Neural progenitor cell (in vitro differentiated cells): Measurements from ENCODE around the gene YAP1. TPM values are rescaled to one million over a fixed set of nuclear protein-coding genes. Genes with fewer than 3 reads are reported as not detected.
A peak's percentile ranks its signal among the peaks of the same experiment; 100 is the strongest.

Experiments used
- DNase-seq: peaks from one replicate; pipeline ENCODE4 v3.0.0-alpha.2; 2016; ENCODE audit warnings: low spot score
- H2AFZ ChIP-seq: fragments of 200-600 bp; sonication (generic); replicated peaks from 2 replicates; pipeline ENCODE4 v1.6.1; 2016; ENCODE audit warnings: antibody characterized with exemption
- H3F3A ChIP-seq: fragments of 200-600 bp; sonication (generic); 2 replicates; pipeline ENCODE4 v1.6.1; 2016; ENCODE audit warnings: antibody characterized with exemption, low read depth
- H3K27ac ChIP-seq: fragments of 200-600 bp; sonication (generic); 2 replicates; pipeline ENCODE4 v1.5.1; 2016; ENCODE audit warnings: mild to moderate bottlenecking
- H3K27me3 ChIP-seq: fragments of 200-600 bp; sonication (generic); 2 replicates; pipeline ENCODE4 v1.6.1; 2016; ENCODE audit warnings: mild to moderate bottlenecking, moderate library complexity
- H3K36me3 ChIP-seq: fragments of 200-600 bp; sonication (generic); 2 replicates; pipeline ENCODE4 v1.5.1; 2016
- H3K4me1 ChIP-seq: fragments of 200-600 bp; sonication (generic); 2 replicates; pipeline ENCODE4 v1.6.1; 2016; ENCODE audit warnings: mixed run types
- H3K4me2 ChIP-seq: fragments of 200-600 bp; sonication (generic); 2 replicates; pipeline ENCODE4 v1.6.1; 2016
- H3K4me3 ChIP-seq: fragments of 200-600 bp; sonication (generic); 2 replicates; pipeline ENCODE4 v1.5.1; 2016
- H3K79me2 ChIP-seq: fragments of 200-600 bp; sonication (generic); 2 replicates; pipeline ENCODE4 v1.6.1; 2016; ENCODE audit warnings: low read depth
- H3K9ac ChIP-seq: fragments of 200-600 bp; sonication (generic); 2 replicates; pipeline ENCODE4 v1.6.1; 2016
- H3K9me3 ChIP-seq: fragments of 200-600 bp; sonication (generic); 2 replicates; pipeline ENCODE4 v1.5.1; 2016; ENCODE audit warnings: low read depth
- H4K20me1 ChIP-seq: fragments of 200-600 bp; sonication (generic); 2 replicates; pipeline ENCODE4 v1.6.1; 2016; ENCODE audit warnings: low read depth
- H3K27ac Mint-ChIP-seq: 3 replicates; pipeline ENCODE4 v1.8.0; 2021; ENCODE audit warnings: mixed read lengths
- H3K27me3 Mint-ChIP-seq: 2 replicates; pipeline ENCODE4 v1.8.0; 2022; ENCODE audit warnings: low read depth, mild to moderate bottlenecking, inconsistent platforms, moderate library complexity, mixed read lengths; ENCODE audit not compliant: insufficient read depth
- H3K36me3 Mint-ChIP-seq: 3 replicates; pipeline ENCODE4 v1.8.0; 2021; ENCODE audit warnings: mixed read lengths
- H3K4me1 Mint-ChIP-seq: 3 replicates; pipeline ENCODE4 v1.8.0; 2021; ENCODE audit warnings: mixed read lengths
- H3K4me3 Mint-ChIP-seq: 3 replicates; pipeline ENCODE4 v1.8.0; 2021; ENCODE audit warnings: mild to moderate bottlenecking, moderate library complexity, mixed read lengths
- H3K9me3 Mint-ChIP-seq: 3 replicates; pipeline ENCODE4 v1.8.0; 2020; ENCODE audit warnings: mixed read lengths
- EZH2 ChIP-seq: fragments of 200-600 bp; sonication (generic); IDR thresholded peaks from 2 replicates; pipeline ENCODE4 v1.6.1; 2017; ENCODE audit warnings: antibody characterized with exemption, mild to moderate bottlenecking, moderate library complexity
- EZH2phosphoT487 ChIP-seq: fragments of 200-600 bp; sonication (generic); IDR thresholded peaks from 2 replicates; pipeline ENCODE4 v1.6.1; 2017; ENCODE audit warnings: antibody characterized with exemption
- total RNA-seq: library from RNA; depleted of rRNA; stranded (reverse); fragments of >200 nt; gene quantifications from 2 replicates; pipeline ENCODE4 v1.2.3, GENCODE V29; 2015; ENCODE audit warnings: low replicate concordance
- TF ChIP-seq, protein P1 (sequence below): fragments of 200-600 bp; sonication (generic); IDR thresholded peaks from 2 replicates; pipeline ENCODE4 v1.5.1; 2017; ENCODE audit warnings: antibody characterized with exemption, mild to moderate bottlenecking

YAP1 gene
- total RNA-seq, 1 donor from 2014 or later = 59.9 TPM

- H3K4me3 ChIP-seq = peak overlapping the region; percentile 26
- H3K9ac ChIP-seq = no peak overlapping the region
- peaks cover 98% of the 10 kb centered on the region for H3K79me2 ChIP-seq
- peaks cover 8% of the 10 kb centered on the region for H3K27me3 ChIP-seq
- peaks cover 54% of the 10 kb centered on the region for H3K4me1 ChIP-seq
- no peak overlapping the region for H2AFZ ChIP-seq
- TF ChIP-seq, protein P1, sequence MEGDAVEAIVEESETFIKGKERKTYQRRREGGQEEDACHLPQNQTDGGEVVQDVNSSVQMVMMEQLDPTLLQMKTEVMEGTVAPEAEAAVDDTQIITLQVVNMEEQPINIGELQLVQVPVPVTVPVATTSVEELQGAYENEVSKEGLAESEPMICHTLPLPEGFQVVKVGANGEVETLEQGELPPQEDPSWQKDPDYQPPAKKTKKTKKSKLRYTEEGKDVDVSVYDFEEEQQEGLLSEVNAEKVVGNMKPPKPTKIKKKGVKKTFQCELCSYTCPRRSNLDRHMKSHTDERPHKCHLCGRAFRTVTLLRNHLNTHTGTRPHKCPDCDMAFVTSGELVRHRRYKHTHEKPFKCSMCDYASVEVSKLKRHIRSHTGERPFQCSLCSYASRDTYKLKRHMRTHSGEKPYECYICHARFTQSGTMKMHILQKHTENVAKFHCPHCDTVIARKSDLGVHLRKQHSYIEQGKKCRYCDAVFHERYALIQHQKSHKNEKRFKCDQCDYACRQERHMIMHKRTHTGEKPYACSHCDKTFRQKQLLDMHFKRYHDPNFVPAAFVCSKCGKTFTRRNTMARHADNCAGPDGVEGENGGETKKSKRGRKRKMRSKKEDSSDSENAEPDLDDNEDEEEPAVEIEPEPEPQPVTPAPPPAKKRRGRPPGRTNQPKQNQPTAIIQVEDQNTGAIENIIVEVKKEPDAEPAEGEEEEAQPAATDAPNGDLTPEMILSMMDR = no peak
- no peak for TF ChIP-seq EZH2phosphoT487
- TF ChIP-seq EZH2 = no peak
- H3K9me3 Mint-ChIP-seq = peaks cover 28% of the 10 kb centered on the region
- no peaks in the 10 kb centered on the region for H3K36me3 ChIP-seq
- peaks cover 32% of the 10 kb centered on the region for H3F3A ChIP-seq
- no peaks in the 10 kb centered on the region for H3K9me3 ChIP-seq
- peak overlapping the region; percentile 68 for H3K4me2 ChIP-seq
- peak; percentile 26 for DNase-seq
- peaks cover 34% of the 10 kb centered on the region for H3K36me3 Mint-ChIP-seq
- peak overlapping the region; percentile 61 for H3K27ac ChIP-seq
- H3K4me1 Mint-ChIP-seq = peaks cover 58% of the 10 kb centered on the region
- H3K27ac Mint-ChIP-seq = peak overlapping the region; percentile 99
- H3K27me3 Mint-ChIP-seq = no peaks in the 10 kb centered on the region
- peak overlapping the region; percentile 23 for H3K4me3 Mint-ChIP-seq
- peaks cover 62% of the 10 kb centered on the region for H4K20me1 ChIP-seq
Measured at GRCh38 chr11:102119997-102120396, 9.8 kb downstream of the YAP1 start.

DNA sequence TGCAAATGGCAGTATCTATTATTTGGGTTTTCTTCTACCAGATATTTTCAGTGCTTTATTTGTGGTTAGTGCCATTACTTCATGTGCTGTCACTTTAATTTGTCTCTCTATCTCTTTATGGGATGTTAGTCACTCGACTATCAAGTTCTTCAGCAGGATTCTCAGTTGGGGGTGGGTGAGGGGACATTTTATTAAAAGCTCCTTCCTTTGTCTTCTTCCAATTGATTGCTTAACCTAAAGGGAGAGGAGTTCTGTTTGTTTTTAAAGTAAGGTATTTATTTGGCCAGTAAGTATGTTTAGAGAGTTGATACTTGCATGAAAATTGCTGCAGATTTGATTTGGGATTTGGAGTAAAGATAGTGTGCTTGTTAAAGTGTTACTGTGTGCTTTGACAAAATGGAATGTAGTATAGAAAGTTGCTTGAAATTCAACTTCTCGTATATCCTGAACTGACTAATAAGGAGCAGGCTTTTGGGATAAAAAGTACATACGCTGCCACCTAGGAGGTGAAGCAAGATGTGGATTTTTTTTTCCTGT is 10.3 kb downstream of the YAP1 start:
- Histone ChIP-seq H4K20me1 (peaks cover 57% of the 10 kb centered on the region), H3K27ac (peak overlapping the region; percentile 61)
- peak overlapping the region; percentile 90 for H3K27ac Mint-ChIP-seq

DNA sequence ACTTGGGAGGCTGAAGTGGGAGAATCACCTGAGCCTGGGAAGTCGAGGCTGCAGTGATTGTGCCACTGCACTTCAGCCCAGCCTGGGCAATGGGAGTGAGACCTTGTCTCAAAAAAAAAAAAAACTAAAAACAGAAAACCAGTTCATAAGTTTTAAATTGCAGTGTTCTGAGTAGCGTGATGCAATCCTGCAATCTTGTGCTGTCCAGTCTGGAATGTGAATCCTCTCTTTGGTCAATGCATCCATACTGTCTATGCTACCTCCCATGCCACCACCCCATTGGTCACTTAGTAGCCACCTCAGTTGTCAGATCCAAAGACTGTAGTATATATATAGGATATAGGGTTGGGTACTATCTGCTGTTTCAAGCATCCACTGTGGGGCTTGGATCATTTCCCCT is 11.1 kb downstream of the YAP1 start:
- Histone ChIP-seq H3K9ac (no peak overlapping the region), H3K27me3 (peaks cover 8% of the 10 kb centered on the region), H4K20me1 (peaks cover 48% of the 10 kb centered on the region), H3K27ac (no peak overlapping the region), H3F3A (peaks cover 19% of the 10 kb centered on the region), H3K4me3 (no peak overlapping the region), H3K36me3 (peaks cover 4% of the 10 kb centered on the region), H3K4me2 (no peak overlapping the region), H3K4me1 (peaks cover 43% of the 10 kb centered on the region), H3K79me2 (peaks cover 100% of the 10 kb centered on the region), H2AFZ (no peak overlapping the region), H3K9me3 (no peaks in the 10 kb centered on the region)
- no peak for DNase-seq
- H3K9me3 Mint-ChIP-seq = peaks cover 35% of the 10 kb centered on the region
- peaks cover 44% of the 10 kb centered on the region for H3K36me3 Mint-ChIP-seq
- TF ChIP-seq EZH2phosphoT487 = no peak
- TF ChIP-seq, protein P1 = no peak
- TF ChIP-seq EZH2 = no peak
- H3K4me3 Mint-ChIP-seq = no peak overlapping the region
- peaks cover 45% of the 10 kb centered on the region for H3K4me1 Mint-ChIP-seq
- no peaks in the 10 kb centered on the region for H3K27me3 Mint-ChIP-seq
- H3K27ac Mint-ChIP-seq = no peak overlapping the region

More for the DNA sequence above, 10.3 kb downstream of the YAP1 start:
- H3K9ac ChIP-seq = no peak overlapping the region
- H2AFZ ChIP-seq = no peak overlapping the region
- H3K36me3 ChIP-seq = no peaks in the 10 kb centered on the region
- H3K79me2 ChIP-seq = peaks cover 99% of the 10 kb centered on the region
- peak overlapping the region; percentile 68 for H3K4me2 ChIP-seq
- peak overlapping the region; percentile 26 for H3K4me3 ChIP-seq
- peaks cover 53% of the 10 kb centered on the region for H3K4me1 Mint-ChIP-seq
- H3K27me3 ChIP-seq = peaks cover 8% of the 10 kb centered on the region
- peaks cover 28% of the 10 kb centered on the region for H3K9me3 Mint-ChIP-seq
- TF ChIP-seq EZH2phosphoT487 (no peak), EZH2 (no peak)
- TF ChIP-seq, protein P1 = no peak
- peaks cover 36% of the 10 kb centered on the region for H3K36me3 Mint-ChIP-seq
- peak overlapping the region; percentile 23 for H3K4me3 Mint-ChIP-seq
- DNase-seq = no peak
- peaks cover 49% of the 10 kb centered on the region for H3K4me1 ChIP-seq
- peaks cover 27% of the 10 kb centered on the region for H3F3A ChIP-seq
- no peaks in the 10 kb centered on the region for H3K9me3 ChIP-seq
- H3K27me3 Mint-ChIP-seq = no peaks in the 10 kb centered on the region
